GM19452 (cell line): Measurements from ENCODE around the gene XPNPEP3.
"Not testable (repeated sequence)": the region's sequence is repeated elsewhere in the genome, so short reads cannot be mapped to it uniquely, and the experiment has no call there.

ENCODE experiments used
- ATAC-seq: cut with Tn5 transposase; IDR thresholded peaks from one replicate; pipeline ENCODE4 v1.9.1; 2021; ENCODE audit not compliant: unreplicated experiment

Gene XPNPEP3

GRCh38 chr22:40855979-40856512 is 902 bp upstream of the XPNPEP3 start:
- ATAC-seq: peak; percentile 10

GRCh38 chr22:40857309-40857855 is 434 bp downstream of the XPNPEP3 start:
- ATAC-seq: no peak

GRCh38 chr22:40862013-40862412 is 5.1 kb downstream of the XPNPEP3 start, which contains the start of gene DNAJB7:
DNAJB7 (minus strand) TSS chr22:40862113; CDS start chr22:40861994, 119 bp downstream.
- ATAC-seq: no peak

GRCh38 chr22:40862537-40862936 is 5.6 kb downstream of the XPNPEP3 start:
- ATAC-seq: no peak

- ATAC-seq: no peak
These were observed 10.2 kb downstream of the XPNPEP3 start for GRCh38 chr22:40867109-40867508.

- not testable (repeated sequence) for ATAC-seq
These were observed 11.4 kb downstream of the XPNPEP3 start for GRCh38 chr22:40868379-40868778.

GRCh38 chr22:40874016-40874415 is 17.1 kb downstream of the XPNPEP3 start:
- no peak for ATAC-seq

- ATAC-seq: no peak
These were observed 18.2 kb downstream of the XPNPEP3 start for GRCh38 chr22:40875111-40875510.

GRCh38 chr22:40876907-40877306 is 20.0 kb downstream of the XPNPEP3 start:
- no peak for ATAC-seq

GRCh38 chr22:40877488-40877887 is 20.5 kb downstream of the XPNPEP3 start:
- no peak for ATAC-seq

- no peak for ATAC-seq
These were observed 22.0 kb downstream of the XPNPEP3 start for GRCh38 chr22:40878922-40879321.

GRCh38 chr22:40889116-40889515 is 32.2 kb downstream of the XPNPEP3 start:
- no peak for ATAC-seq

- no peak for ATAC-seq
These were observed 33.9 kb downstream of the XPNPEP3 start for GRCh38 chr22:40890881-40891280.

GRCh38 chr22:40894417-40894816 is 37.5 kb downstream of the XPNPEP3 start:
- ATAC-seq: no peak

GRCh38 chr22:40898850-40899357 is 42.0 kb downstream of the XPNPEP3 start:
- ATAC-seq: no peak

- ATAC-seq: no peak
These were observed 47.2 kb downstream of the XPNPEP3 start for GRCh38 chr22:40904101-40904500.

- no peak for ATAC-seq
These were observed 51.9 kb downstream of the XPNPEP3 start for GRCh38 chr22:40908895-40909294.

- ATAC-seq: no peak
These were observed 54.8 kb downstream of the XPNPEP3 start for GRCh38 chr22:40911772-40912171.

- ATAC-seq: not testable (repeated sequence)
These were observed 56.0 kb downstream of the XPNPEP3 start for GRCh38 chr22:40912987-40913386.

GRCh38 chr22:40919446-40919845 is 62.5 kb downstream of the XPNPEP3 start:
- no peak for ATAC-seq

GRCh38 chr22:40920526-40920925 is 63.6 kb downstream of the XPNPEP3 start:
- ATAC-seq: no peak

- no peak for ATAC-seq
These were observed 65.7 kb downstream of the XPNPEP3 start for GRCh38 chr22:40922484-40923303.
